H1 (cell line): Measurements from ENCODE around the gene VAPB. TPM values are rescaled to one million over a fixed set of nuclear protein-coding genes. Genes with fewer than 3 reads are reported as not detected.

Experiments used
- EP300 ChIP-seq, 2 experiments: IDR thresholded peaks; 1 replicate in 1 of 2; 2 replicates in 1 of 2; pipeline ENCODE4 v1.6.1; 2011 to 2012; ENCODE audit warnings: low read depth in 2 of 2, low read length in 2 of 2, mild to moderate bottlenecking in 2 of 2, borderline replicate concordance in 1 of 2, inconsistent platforms in 1 of 2, moderate library complexity in 1 of 2
- FOSL1 ChIP-seq: IDR thresholded peaks from 2 replicates; pipeline ENCODE4 v1.6.1; 2011; ENCODE audit warnings: mild to moderate bottlenecking, low read depth, low read length, moderate library complexity; ENCODE audit not compliant: insufficient read depth
- RAD21 ChIP-seq, 2 experiments: IDR thresholded peaks in 1 of 2; conservative IDR thresholded peaks in 1 of 2; 2 replicates each; pipeline ENCODE4 v1.6.1; 2011; ENCODE audit warnings: low read depth in 2 of 2, low read length in 2 of 2, improper control_type of control experiment in 1 of 2, inconsistent platforms in 1 of 2, mild to moderate bottlenecking in 1 of 2, moderate library complexity in 1 of 2
- polyA plus RNA-seq, 7 experiments: library from polyadenylated mRNA; depleted of rRNA in 3 of 7; stranded (reverse) in 5 of 7; unstranded in 2 of 7; fragments of >200 nt in 5 of 7; fragments of 200-250 nt in 2 of 7; gene quantifications; 1 replicate in 5 of 7; 2 replicates in 1 of 7; 4 replicates in 1 of 7; pipeline versions ENCODE4 v1.2.1 to v1.2.3, GENCODE V29; 2011 to 2013; ENCODE audit warnings: missing spikeins in 2 of 7, mixed read lengths in 2 of 7
- total RNA-seq: library from RNA; stranded (reverse); fragmentation: NEBNext Ultra II Directional; extraction: Animal tissue kit (Norgen Biotek cat#: 25700); gene quantifications from 2 replicates; pipeline ENCODE4 v1.2.1, GENCODE V29; 2021

Gene VAPB
- total and polyA plus RNA-seq, 2 of the 8 experiments (the other 6 are each of a cell fraction or from before 2014, with no cell fraction given), result 24.4 to 62.8 TPM

GRCh38 chr20:58433759-58434158, 44.7 kb downstream of the VAPB start (continued):
- TF ChIP-seq EP300 (IDR thresholded peaks at IDR 0.05; ENCODE audit: borderline replicate concordance in 1 of 2, low read depth in 2 of 2, low read length in 2 of 2) (no peak), RAD21 (IDR thresholded peaks at IDR 0.05 in 1 of 2, conservative IDR thresholded peaks at IDR 0.05 in 1 of 2; ENCODE audit: low read depth in 2 of 2, low read length in 2 of 2) (no peak), FOSL1 (no peak)
